ENCODE results near the gene ITGA5. TPM values are rescaled to one million over a fixed set of nuclear protein-coding genes. Genes with fewer than 3 reads are reported as not detected.

The ITGA5 gene
- total RNA-seq, 1 donor from 2014 or later = 109 TPM

DNA sequence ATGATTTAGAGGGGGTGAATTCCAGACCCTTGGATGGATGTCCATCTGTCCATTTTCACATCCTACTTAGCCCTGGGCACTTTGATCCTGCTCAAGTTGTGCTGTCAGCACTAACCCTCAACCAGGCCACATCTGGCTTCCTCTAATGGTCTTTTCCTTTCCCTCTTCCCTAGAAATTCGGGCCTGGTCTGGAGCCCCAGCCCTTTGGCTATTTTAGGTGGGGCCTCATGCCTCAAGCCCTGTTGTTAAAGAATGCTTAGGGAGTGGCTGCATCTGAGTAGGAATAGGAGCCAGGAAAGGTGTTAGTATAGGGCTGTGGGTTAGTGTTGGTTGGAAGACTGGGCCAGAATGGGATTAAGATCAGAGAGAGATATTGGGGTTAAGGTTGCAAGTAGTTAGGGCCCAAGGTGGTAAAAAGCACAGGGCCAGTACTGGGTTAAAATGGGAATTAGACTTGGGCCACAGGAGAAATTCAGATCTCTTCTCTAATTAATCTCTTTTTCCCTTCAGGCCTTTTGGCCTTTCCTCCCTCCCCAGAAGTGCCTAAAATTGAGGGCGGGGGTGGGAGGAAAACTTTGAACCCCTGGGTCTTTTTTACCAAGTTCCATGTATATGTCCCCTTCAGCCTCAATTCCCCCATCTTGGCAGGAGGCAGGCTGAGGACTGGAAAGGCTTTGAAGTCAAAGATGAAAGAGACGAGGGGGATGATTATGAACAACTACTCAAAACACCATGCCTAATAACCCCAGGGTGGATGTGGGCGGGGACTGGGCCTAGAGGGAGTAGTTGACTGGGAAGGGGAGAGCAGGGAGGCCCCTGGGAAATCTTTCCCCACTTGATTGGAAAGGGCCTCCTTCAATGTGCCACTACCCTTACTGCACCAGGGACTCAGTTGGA, 30.6 kb downstream of the ITGA5 start:
- TF ChIP-seq, protein P1, sequence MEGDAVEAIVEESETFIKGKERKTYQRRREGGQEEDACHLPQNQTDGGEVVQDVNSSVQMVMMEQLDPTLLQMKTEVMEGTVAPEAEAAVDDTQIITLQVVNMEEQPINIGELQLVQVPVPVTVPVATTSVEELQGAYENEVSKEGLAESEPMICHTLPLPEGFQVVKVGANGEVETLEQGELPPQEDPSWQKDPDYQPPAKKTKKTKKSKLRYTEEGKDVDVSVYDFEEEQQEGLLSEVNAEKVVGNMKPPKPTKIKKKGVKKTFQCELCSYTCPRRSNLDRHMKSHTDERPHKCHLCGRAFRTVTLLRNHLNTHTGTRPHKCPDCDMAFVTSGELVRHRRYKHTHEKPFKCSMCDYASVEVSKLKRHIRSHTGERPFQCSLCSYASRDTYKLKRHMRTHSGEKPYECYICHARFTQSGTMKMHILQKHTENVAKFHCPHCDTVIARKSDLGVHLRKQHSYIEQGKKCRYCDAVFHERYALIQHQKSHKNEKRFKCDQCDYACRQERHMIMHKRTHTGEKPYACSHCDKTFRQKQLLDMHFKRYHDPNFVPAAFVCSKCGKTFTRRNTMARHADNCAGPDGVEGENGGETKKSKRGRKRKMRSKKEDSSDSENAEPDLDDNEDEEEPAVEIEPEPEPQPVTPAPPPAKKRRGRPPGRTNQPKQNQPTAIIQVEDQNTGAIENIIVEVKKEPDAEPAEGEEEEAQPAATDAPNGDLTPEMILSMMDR (IDR thresholded peaks at IDR 0.05; ENCODE audit: insufficient read depth, low read length, poor library complexity, severe bottlenecking) = no peak
- H3K4me3 ChIP-seq (ENCODE audit: low read depth, low read length) = no peak overlapping the region
- no peaks in the 10 kb centered on the region for H3K27me3 ChIP-seq (ENCODE audit: control insufficient read depth, insufficient read depth, low read length)
- no peak for DNase-seq (ENCODE audit: low read depth)
- H3K36me3 ChIP-seq (ENCODE audit: control insufficient read depth, insufficient read depth, low read length) = no peaks in the 10 kb centered on the region

DNA sequence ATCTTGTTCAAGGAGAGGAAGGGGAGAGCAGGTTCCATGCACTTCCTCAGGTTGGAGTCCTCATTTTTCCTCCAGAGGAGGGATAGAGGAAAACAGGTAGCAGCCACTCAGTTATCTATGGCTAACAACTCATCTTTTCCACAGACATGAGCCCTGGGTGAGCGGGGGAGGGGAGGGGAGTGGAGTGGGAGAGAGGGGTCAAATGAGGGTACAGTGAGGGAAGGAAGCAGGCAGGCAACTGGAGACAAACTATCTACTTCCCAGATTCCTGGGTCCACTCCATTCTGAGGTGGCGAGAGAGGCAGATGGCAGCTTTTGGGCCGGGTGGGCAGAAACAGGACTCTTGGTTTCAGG, 32.0 kb downstream of the ITGA5 start:
- DNase-seq (ENCODE audit: low read depth) = no peak
- TF ChIP-seq, protein P1 (IDR thresholded peaks at IDR 0.05; ENCODE audit: insufficient read depth, low read length, poor library complexity, severe bottlenecking) = no peak
- H3K36me3 ChIP-seq (ENCODE audit: control insufficient read depth, insufficient read depth, low read length) = no peaks in the 10 kb centered on the region
- H3K27me3 ChIP-seq (ENCODE audit: control insufficient read depth, insufficient read depth, low read length) = no peaks in the 10 kb centered on the region
- H3K4me3 ChIP-seq (ENCODE audit: low read depth, low read length) = no peak overlapping the region

DNA sequence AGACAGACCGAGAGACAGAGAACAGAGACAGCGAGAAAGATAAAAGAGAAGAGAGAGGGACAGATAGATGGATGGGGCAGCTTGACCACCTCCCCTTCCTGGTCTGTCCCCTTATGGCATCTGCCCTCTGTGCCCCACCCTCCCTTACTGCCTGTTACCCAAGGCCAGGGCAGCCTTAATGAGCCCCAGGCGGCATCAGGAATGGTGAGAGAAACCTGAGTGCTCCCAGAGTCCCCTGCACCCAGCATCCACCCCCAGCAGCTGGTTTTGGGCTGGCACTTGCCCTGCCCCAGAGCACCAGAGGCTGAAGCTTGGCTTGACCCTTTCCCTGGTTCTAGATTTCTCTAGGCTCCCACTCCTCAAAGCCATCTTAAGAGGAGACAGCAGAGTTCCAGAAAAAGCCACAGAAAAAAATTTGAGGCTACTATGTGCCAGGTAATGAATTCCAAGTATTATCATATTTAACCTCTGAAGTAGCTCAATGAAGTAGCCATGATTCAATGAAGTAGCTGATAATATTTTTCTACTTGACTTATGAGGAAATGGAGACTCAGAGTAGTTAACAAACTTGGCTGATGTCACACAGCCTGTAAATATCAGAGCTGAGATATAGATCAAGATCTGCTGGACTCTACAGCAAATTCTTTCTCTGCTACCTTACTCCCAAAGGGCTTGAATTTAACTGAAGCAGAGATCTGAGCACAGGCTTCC, 32.5 kb downstream of the ITGA5 start:
- no peak overlapping the region for H3K4me3 ChIP-seq (ENCODE audit: low read depth, low read length)
- H3K27me3 ChIP-seq (ENCODE audit: control insufficient read depth, insufficient read depth, low read length) = no peaks in the 10 kb centered on the region
- H3K36me3 ChIP-seq (ENCODE audit: control insufficient read depth, insufficient read depth, low read length) = no peaks in the 10 kb centered on the region
- DNase-seq (ENCODE audit: low read depth) = no peak
- TF ChIP-seq, protein P1 (IDR thresholded peaks at IDR 0.05; ENCODE audit: insufficient read depth, low read length, poor library complexity, severe bottlenecking) = no peak

DNA sequence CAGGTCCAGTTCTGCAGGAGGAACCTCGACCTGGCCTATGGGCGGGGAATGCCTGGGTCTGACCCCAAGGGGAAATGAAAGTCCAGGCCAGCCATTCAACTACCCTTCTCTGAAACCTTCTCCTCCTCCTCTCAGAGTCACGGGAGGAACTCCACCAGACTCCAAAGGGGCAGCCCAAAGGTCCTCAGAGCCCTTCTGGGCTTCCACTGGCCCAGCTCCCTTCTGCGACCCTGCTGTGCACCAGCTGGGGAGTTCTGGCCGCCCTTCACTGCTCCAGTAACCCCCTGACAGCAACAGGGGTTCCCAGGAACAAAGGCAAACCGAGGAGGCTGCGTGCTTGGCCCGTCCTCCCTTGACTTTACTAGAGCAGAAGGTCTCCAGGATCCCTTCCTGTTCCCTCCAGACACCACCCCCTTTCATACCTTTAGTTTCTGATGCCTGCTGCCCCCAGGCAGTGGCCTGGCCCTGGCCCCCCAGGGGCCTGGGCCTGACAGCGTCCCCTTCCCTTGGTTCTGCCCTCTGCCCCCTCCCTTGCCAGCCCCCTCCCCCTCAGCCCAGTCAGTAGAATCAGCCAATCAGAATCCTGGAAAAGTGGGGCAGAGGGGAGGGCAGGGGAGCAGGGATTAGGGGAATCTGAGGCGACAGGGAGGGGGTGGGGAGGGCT, 33.7 kb downstream of the ITGA5 start:
- TF ChIP-seq, protein P1 (IDR thresholded peaks at IDR 0.05; ENCODE audit: insufficient read depth, low read length, poor library complexity, severe bottlenecking) = no peak
- no peak overlapping the region for H3K4me3 ChIP-seq (ENCODE audit: low read depth, low read length)
- no peaks in the 10 kb centered on the region for H3K36me3 ChIP-seq (ENCODE audit: control insufficient read depth, insufficient read depth, low read length)

DNA sequence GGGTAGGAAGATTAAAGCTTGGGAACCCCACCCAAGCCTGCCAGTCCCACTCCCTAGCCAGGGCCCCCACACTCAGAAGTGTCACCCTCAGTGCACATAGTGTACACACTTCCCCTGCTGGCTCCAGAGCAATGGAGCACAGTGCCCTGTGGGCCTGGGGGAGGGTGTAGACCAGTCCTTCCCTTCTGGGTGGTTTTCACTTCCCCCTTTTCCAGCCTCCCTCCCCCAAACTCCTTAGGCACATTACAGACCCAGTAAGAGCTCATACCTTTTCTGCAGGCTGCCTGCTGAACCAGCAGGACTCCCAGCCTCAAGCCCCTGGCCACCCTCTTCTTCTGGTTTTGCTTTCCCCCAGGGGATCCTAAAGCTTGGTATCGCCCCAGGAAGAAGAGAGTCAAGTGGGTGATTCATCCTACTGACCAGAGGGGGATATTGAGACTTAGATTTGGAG, 34.5 kb downstream of the ITGA5 start, which contains the start of gene ZNF385A:
Gene ZNF385A, minus strand, starts transcription at position 143 of the 451 bp plus-strand sequence. CDS start 219 bp downstream, outside the sequence.
- Histone ChIP-seq H3K27me3 (ENCODE audit: control insufficient read depth, insufficient read depth, low read length) (no peaks in the 10 kb centered on the region), H3K4me3 (ENCODE audit: low read depth, low read length) (no peak within 1 kb of the TSS), H3K36me3 (ENCODE audit: control insufficient read depth, insufficient read depth, low read length) (no peaks in the 10 kb centered on the region)
- TF ChIP-seq, protein P1 (IDR thresholded peaks at IDR 0.05; ENCODE audit: insufficient read depth, low read length, poor library complexity, severe bottlenecking) = no peak
- DNase-seq (ENCODE audit: low read depth) = no peak

More for the DNA sequence above, 33.7 kb downstream of the ITGA5 start:
- no peak for DNase-seq (ENCODE audit: low read depth)
- H3K27me3 ChIP-seq (ENCODE audit: control insufficient read depth, insufficient read depth, low read length) = no peaks in the 10 kb centered on the region
